WTC11 (cell line): Measurements from ENCODE around the gene CRACR2B.

ENCODE experiments used
- ATF3 ChIP-seq: sonication (generic); formaldehyde crosslinking; conservative IDR thresholded peaks from 2 replicates; pipeline ENCODE4 v1.8.1; 2022; ENCODE audit warnings: mild to moderate bottlenecking, missing genetic modification reagents
- ERG ChIP-seq: fragments of 250-450 bp; sonication (Bioruptor Pico); IDR thresholded peaks from 2 replicates; pipeline ENCODE4 v1.8.0; 2021; ENCODE audit warnings: mild to moderate bottlenecking
- ETV6 ChIP-seq: sonication (generic); formaldehyde crosslinking; IDR thresholded peaks from 2 replicates; pipeline ENCODE4 v1.8.1; 2022; ENCODE audit warnings: mild to moderate bottlenecking, missing genetic modification reagents
- FOXJ3 ChIP-seq: sonication (generic); formaldehyde crosslinking; IDR thresholded peaks from 2 replicates; pipeline ENCODE4 v1.9.0; 2021; ENCODE audit warnings: missing genetic modification reagents, mild to moderate bottlenecking, borderline replicate concordance
- IRF1 ChIP-seq: sonication (generic); formaldehyde crosslinking; IDR thresholded peaks from 2 replicates; pipeline ENCODE4 v1.8.0; 2023; ENCODE audit warnings: missing genetic modification reagents
- KAT7 ChIP-seq: sonication (generic); formaldehyde crosslinking; IDR thresholded peaks from 2 replicates; pipeline ENCODE4 v1.8.1; 2023; ENCODE audit warnings: missing genetic modification reagents, mild to moderate bottlenecking, borderline replicate concordance
- SMAD3 ChIP-seq: sonication (generic); formaldehyde crosslinking; IDR thresholded peaks from 2 replicates; pipeline ENCODE4 v1.8.0; 2022; ENCODE audit warnings: missing genetic modification reagents, mild to moderate bottlenecking, borderline replicate concordance
- TEAD4 ChIP-seq: sonication (generic); formaldehyde crosslinking; IDR thresholded peaks from 2 replicates; pipeline ENCODE4 v1.8.0; 2022; ENCODE audit warnings: mild to moderate bottlenecking, missing genetic modification reagents
- ZSCAN18 ChIP-seq: fragments of 250-450 bp; sonication (Bioruptor Pico); IDR thresholded peaks from 2 replicates; pipeline ENCODE4 v2.1.2; 2022; ENCODE audit warnings: mild to moderate bottlenecking, moderate library complexity

GRCh38 chr11:802018-802617, 25.6 kb upstream of the CRACR2B start:
- TF ChIP-seq ETV6 (CRISPR knock-in tag) (no peak), ERG (CRISPR knock-in tag) (no peak), IRF1 (CRISPR knock-in tag) (no peak), SMAD3 (CRISPR knock-in tag) (no peak), FOXJ3 (CRISPR knock-in tag) (no peak), TEAD4 (CRISPR knock-in tag) (no peak), ATF3 (CRISPR knock-in tag) (no peak), KAT7 (CRISPR knock-in tag) (no peak), ZSCAN18 (CRISPR knock-in tag) (no peak)
